GM12874 (cell line): ENCODE results near the gene ZNF684.
A peak's percentile ranks its signal among the peaks of the same experiment; 100 is the strongest.

Source experiments
- CTCF ChIP-seq: IDR thresholded peaks from 2 replicates; pipeline ENCODE4 v1.5.1; 2011; ENCODE audit warnings: low read depth, mild to moderate bottlenecking, control low read depth, low read length, moderate library complexity; ENCODE audit not compliant: insufficient read depth

Gene ZNF684

GRCh38 chr1:40583980-40584379 lies 52.5 kb downstream of the ZNF684 start:
- no peak for TF ChIP-seq CTCF

- no peak for TF ChIP-seq CTCF
Observed at GRCh38 chr1:40588586-40588985, 57.1 kb downstream of the ZNF684 start.

- TF ChIP-seq CTCF, result peak; percentile 22; the same call in 1 of the 2 replicates
Observed at GRCh38 chr1:40592107-40592803, 60.8 kb downstream of the ZNF684 start.

- TF ChIP-seq CTCF, result no peak
Observed at GRCh38 chr1:40593449-40594186, 62.2 kb downstream of the ZNF684 start.

- TF ChIP-seq CTCF, result no peak
Observed at GRCh38 chr1:40594187-40594531, 62.7 kb downstream of the ZNF684 start.

- no peak for TF ChIP-seq CTCF
Observed at GRCh38 chr1:40595623-40596022, 64.2 kb downstream of the ZNF684 start.
